GM21786 (cell line): ENCODE results near the gene DIPK1A.

Source experiments
- ATAC-seq: cut with Tn5 transposase; IDR thresholded peaks from one replicate; pipeline ENCODE4 v1.9.1; 2021; ENCODE audit not compliant: unreplicated experiment

Gene DIPK1A

DNA sequence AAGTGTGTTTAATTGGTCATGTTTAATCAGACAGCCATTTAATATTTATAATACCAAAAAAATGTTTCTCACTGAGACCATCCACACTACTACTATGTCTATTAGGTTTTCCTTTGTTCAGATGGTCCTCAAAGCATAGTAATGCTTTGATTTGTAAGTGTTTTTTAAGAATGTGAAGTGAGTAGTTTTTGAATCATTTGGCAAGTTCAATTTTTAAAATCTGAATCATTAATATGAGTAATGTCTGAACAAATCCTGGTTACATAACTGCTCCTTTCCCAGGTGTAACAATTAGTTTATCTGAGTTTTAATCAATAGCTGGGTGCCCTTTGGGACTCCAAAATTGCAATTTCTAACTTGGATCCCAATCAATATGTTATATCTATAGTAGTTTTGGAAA is 152.9 kb downstream of the DIPK1A start:
- ATAC-seq = no peak

DNA sequence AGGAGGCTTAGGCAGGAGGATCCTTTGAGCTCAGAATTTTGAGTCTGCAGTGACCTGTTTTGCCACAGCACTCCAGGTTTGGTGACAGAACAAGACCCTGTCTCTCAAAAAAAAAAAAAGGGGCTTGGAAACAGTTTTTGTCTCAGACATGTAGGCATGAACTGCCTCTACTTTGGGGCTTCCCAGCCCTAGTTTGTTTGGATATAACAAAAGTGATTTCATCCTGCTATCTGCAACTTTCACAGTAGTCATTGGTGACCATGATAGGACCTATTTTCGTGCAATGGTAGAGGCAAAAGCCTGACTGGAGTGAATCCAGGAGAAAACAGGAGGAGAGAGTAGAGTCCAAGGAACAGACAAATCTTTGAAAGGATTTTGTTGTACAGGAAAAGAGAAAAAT is 156.0 kb downstream of the DIPK1A start:
- ATAC-seq = no peak

DNA sequence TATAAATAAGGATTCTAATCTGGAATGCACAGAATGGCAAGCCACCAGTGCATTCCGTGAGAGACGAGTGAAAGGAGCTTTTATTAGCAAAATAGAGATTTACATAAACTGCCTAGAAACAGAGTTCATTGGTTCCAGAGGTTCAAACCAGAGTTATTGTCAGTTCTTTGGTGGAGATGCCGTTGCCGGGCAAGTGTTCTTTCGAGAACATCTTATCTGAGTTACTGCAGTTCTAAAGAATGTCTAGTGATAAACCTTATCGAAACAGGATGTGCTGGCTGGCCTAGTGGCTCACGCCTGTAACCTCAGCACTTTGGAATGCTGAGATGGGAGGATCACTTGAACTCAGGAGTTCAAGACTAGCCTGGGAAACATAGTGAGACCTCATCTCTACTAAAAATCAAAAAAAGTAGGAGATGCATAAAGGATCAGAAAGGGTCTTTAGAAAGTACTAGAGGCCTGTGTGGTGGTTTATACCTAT is 156.5 kb downstream of the DIPK1A start:
- ATAC-seq = no peak

DNA sequence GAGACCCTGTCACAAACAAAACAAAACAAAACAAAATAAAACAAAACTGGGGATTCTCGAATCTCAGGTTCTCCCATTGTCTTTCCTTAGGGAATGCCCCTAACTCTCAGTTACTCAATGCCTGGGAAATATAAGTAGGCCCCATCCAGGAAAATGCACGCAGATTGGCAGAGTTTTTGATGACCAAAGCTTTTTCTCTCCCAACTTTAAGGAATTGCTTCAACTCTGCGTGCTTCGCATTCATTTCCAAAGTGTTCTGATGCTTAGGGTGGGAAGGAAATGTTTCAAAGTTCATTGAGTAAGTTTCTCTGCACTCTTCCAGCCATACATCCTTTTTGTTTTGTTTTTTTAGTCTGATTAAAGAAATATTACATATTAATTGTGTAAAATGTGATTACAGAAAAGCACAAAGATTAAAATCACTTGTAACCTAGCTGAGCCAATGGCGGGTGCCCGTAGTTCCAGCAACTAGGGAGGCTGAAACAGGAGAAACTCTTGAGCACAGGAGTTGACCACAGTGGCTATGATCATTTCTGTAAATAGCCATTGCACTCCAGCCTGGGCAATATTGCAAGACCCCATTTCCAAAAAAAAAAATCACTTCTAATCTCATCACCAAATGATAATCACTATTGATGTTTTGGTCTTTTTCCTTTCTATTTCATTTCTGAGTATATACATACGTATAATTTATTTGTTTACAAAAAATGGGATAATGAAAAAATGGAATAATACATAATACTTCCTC is 157.9 kb downstream of the DIPK1A start:
- ATAC-seq = no peak

DNA sequence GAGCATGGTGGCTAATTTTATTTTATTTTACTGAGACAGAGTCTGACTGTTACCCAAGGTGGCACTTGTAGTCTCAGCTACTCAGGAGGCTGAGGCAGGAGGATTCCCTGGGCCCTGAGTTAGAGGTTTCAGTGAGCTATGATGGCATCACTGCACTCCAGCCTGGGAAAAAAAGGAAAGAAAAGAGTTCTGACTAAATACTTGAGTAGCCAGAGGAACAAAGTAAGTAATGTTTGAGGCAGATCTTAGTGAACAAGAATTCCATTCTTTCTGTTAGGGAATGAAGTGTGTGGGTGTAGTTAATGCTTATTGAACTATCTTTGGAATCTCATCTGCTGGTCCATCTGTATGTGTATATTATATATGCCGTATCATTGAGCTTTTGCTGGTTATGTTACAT is 163.3 kb downstream of the DIPK1A start:
- ATAC-seq = no peak

DNA sequence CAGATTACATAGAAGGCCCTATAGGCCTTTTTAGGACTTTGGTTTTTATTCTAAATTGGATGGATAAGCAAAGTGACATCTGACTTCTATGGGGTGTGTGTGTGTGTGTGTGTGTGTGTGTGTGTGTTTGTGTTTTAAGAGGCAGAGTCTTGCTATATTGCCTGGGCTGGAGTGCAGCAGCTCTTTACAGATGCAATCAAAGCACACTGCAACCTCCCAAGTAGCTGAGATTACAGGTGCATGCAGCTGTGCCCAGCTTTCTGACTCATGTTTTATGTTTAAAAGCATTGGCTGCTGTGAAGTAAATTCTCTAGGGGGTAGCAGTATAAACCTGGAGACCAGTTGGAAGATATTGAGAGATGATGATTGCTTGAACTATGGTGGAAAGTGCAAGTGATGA is 164.0 kb downstream of the DIPK1A start:
- no peak for ATAC-seq

DNA sequence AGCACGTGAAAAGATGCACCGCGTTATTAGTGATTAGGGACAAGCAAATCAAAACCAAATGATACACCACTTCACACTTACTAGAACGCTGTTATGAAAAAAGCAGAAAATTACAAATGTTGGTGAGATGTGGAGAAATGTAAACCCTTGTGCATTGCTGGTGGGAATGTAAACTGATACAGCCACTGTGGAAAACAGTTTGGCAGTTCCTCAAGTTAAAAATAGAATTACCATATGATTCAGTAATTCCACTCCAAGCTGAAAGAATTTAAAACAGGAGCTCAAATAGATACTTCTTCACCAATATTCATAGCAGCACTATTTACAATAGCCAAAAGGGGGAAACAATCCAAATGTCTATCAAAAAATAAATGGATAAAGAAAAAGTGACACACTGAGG is 166.1 kb downstream of the DIPK1A start:
- ATAC-seq = no peak

DNA sequence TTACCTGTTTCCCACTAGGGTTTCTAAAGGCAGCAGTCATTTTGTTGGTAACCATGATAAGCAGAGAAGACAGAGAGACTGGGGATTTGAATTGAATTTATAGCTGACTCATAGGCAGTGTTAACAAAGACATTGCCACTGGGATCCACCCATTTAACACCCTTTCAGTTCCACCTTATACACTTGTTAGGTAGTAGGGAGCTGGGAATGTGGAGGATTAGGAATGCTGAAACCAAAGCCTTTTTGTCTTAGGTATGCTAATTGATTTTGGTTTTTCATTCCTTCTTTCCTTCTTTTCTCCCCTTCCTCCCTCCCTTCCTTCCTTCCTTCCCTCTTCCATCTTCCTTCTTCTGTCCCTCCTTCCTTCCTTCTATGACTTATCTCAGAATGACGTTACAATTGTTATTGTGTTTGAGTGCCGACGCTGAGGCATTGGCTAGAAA is 168.9 kb downstream of the DIPK1A start:
- ATAC-seq = no peak
